Spleen (tissue), 11 donors: ENCODE results near the gene AP4B1. TPM values are rescaled to one million over a fixed set of nuclear protein-coding genes. Genes with fewer than 3 reads are reported as not detected.

Experiments
- DNase-seq: peaks from one replicate; pipeline ENCODE4 v3.0.0-alpha.2; 2020
- H3K27ac ChIP-seq, 8 donors: fragments of 200-600 bp; sonication (generic) in 7 of 8; 1 replicate in 4 of 8; 2 replicates in 4 of 8; pipeline versions ENCODE4 v1.5.0 to v1.8.0; 2016 to 2021; ENCODE audit warnings: inconsistent platforms in 4 of 8, mild to moderate bottlenecking in 4 of 8, moderate library complexity in 1 of 8
- H3K27me3 ChIP-seq, 7 donors: fragments of 200-600 bp; sonication (generic) in 6 of 7; replicated peaks in 1 of 7; 1 replicate in 4 of 7; 2 replicates in 3 of 7; pipeline versions ENCODE4 v1.5.0 to v1.8.0; 2016 to 2021; ENCODE audit warnings: inconsistent platforms in 3 of 7, mild to moderate bottlenecking in 1 of 7
- H3K36me3 ChIP-seq, 6 donors: fragments of 200-600 bp; sonication (generic) in 5 of 6; 1 replicate in 4 of 6; 2 replicates in 2 of 6; pipeline versions ENCODE4 v1.5.0 to v1.8.0; 2016 to 2021; ENCODE audit warnings: inconsistent platforms in 2 of 6
- H3K4me1 ChIP-seq, 6 donors: fragments of 200-600 bp; sonication (generic) in 5 of 6; 1 replicate in 3 of 6; 2 replicates in 3 of 6; pipeline versions ENCODE4 v1.5.0 to v1.8.0; 2016 to 2021; ENCODE audit warnings: inconsistent platforms in 3 of 6
- H3K4me3 ChIP-seq, 8 donors: fragments of 200-600 bp; sonication (generic) in 7 of 8; 1 replicate in 4 of 8; 2 replicates in 4 of 8; pipeline versions ENCODE4 v1.5.0 to v1.8.0; 2016 to 2021; ENCODE audit warnings: inconsistent platforms in 4 of 8, mild to moderate bottlenecking in 4 of 8, moderate library complexity in 2 of 8
- H3K9me3 ChIP-seq, 8 donors: fragments of 200-600 bp; sonication (generic) in 7 of 8; 1 replicate in 4 of 8; 2 replicates in 4 of 8; pipeline versions ENCODE4 v1.5.0 to v1.8.0; 2016 to 2021; ENCODE audit warnings: inconsistent platforms in 4 of 8
- CTCF ChIP-seq, 11 experiments: fragments of 200-600 bp in 7 of 11; fragments of 450-650 bp in 4 of 11; sonication (generic) in 4 of 11; IDR thresholded peaks in 8 of 11; conservative IDR thresholded peaks in 3 of 11; 1 replicate in 7 of 11; 2 replicates in 4 of 11; pipeline versions ENCODE4 v1.4.0 to v1.8.0; 2016 to 2021; ENCODE audit warnings: antibody characterized with exemption in 11 of 11, inconsistent platforms in 4 of 11, mild to moderate bottlenecking in 1 of 11
- POLR2A ChIP-seq, 3 donors: fragments of 450-650 bp; IDR thresholded peaks; one replicate each; pipeline ENCODE4 v1.5.1; 2017; ENCODE audit warnings: antibody characterized with exemption in 3 of 3, mild to moderate bottlenecking in 1 of 3
- POLR2AphosphoS5 ChIP-seq, 3 donors: sonication (generic); formaldehyde crosslinking; IDR thresholded peaks; one replicate each; pipeline ENCODE4 v1.5.1; 2017; ENCODE audit warnings: antibody characterized with exemption in 3 of 3
- WGBS, 5 donors: extraction: QIAGEN DNeasy Blood & Tissue Kit in 3 of 5; methylation state at CpG; one replicate each; pipeline versions ENCODE4 v1.1.5 to v1.1.7; 2013 to 2018; 5-methylcytosine and 5-hydroxymethylcytosine counted together
- intact Hi-C: fragments of 100-400 bp; cut with DNase I; formaldehyde crosslinking; loops from one replicate; pipeline ENCODE4 v1.15.0; 2023; ENCODE audit warnings: low total_unique reads
- polyA plus RNA-seq, 3 donors: library from polyadenylated mRNA; stranded (reverse); fragments of 200-250 nt; gene quantifications; one replicate each; pipeline ENCODE4 v1.2.1, GENCODE V29; 2013
- total RNA-seq, 7 donors: library from RNA; depleted of rRNA in 3 of 7; stranded (reverse); fragments of >200 nt in 3 of 7; fragmentation: NEBNext Ultra II Directional in 4 of 7; extraction: Animal tissue kit (Norgen Biotek cat#: 25700) in 4 of 7; gene quantifications; one replicate each; pipeline versions ENCODE4 v1.1.0 to v1.2.1, GENCODE V29; 2016 to 2021
- donor health status: healthy with polysubstance abuse.
- donor health status: DM: no; HTN: no; CAD: no; lungs with moderate emphysema.
- donor health status: DM: no; HTN: no; CAD: no.
- donor health status: Bipolar disorder and iron deficiency.
- donor health status: healthy.
- donor health status: DM: no; HTN: no; CAD: no.
- donor health status: DM: yes; HTN: yes; CAD: no.

Gene AP4B1
- total and polyA plus RNA-seq, 10 donors, result 23.9 to 58.0 (median 32.3) TPM

- Histone ChIP-seq H3K27me3 (no peaks in the 10 kb centered on the region), H3K9me3 (no peaks in the 10 kb centered on the region), H3K4me1 (peaks cover 26 to 99% (median 66%) of the 10 kb centered on the region in 6 donors), H3K36me3 (peaks cover 0 to 46% (median 21%) of the 10 kb centered on the region in 6 donors), H3K27ac (peak overlapping the region in 4 of 8 donors; percentile 7 to 74 (median 66)), H3K4me3 (no peak overlapping the region)
- intact Hi-C loops, result no loop called here
- no peak for DNase-seq
- no peak for TF ChIP-seq POLR2AphosphoS5 (IDR thresholded peaks at IDR 0.05)
- TF ChIP-seq CTCF (IDR thresholded peaks at IDR 0.05 in 8 of 11, conservative IDR thresholded peaks at IDR 0.05 in 3 of 11), result no peak
- no peak for TF ChIP-seq POLR2A (IDR thresholded peaks at IDR 0.05)
These were observed 38.6 kb upstream of the AP4B1 start for GRCh38 chr1:113943028-113943811.

GRCh38 chr1:113942527-113942926 is 37.9 kb upstream of the AP4B1 start:
- Histone ChIP-seq H3K27ac (peak overlapping the region in 3 of 8 donors; percentile 60 to 74 (median 73)), H3K4me1 (peaks cover 26 to 99% (median 66%) of the 10 kb centered on the region in 6 donors), H3K27me3 (no peaks in the 10 kb centered on the region), H3K36me3 (peaks cover 0 to 46% (median 21%) of the 10 kb centered on the region in 6 donors), H3K9me3 (no peaks in the 10 kb centered on the region), H3K4me3 (no peak overlapping the region)
- intact Hi-C loops, result no loop called here
- no peak for DNase-seq
- TF ChIP-seq POLR2AphosphoS5 (IDR thresholded peaks at IDR 0.05) (no peak), POLR2A (IDR thresholded peaks at IDR 0.05) (no peak), CTCF (IDR thresholded peaks at IDR 0.05 in 8 of 11, conservative IDR thresholded peaks at IDR 0.05 in 3 of 11) (no peak)

- no peaks in the 10 kb centered on the region for H3K9me3 ChIP-seq
- H3K4me3 ChIP-seq, result peak overlapping the region in 1 of 8 donors; percentile 31
- peak overlapping the region in 6 of 8 donors; percentile 48 to 83 (median 64) for H3K27ac ChIP-seq
- peaks cover 12 to 99% (median 66%) of the 10 kb centered on the region in 6 donors for H3K4me1 ChIP-seq
- 79 to 85% (median 81%) methylated on average over 7 of the region's 7 CpGs for WGBS, 5 donors
- no peak for DNase-seq
- TF ChIP-seq POLR2AphosphoS5 (IDR thresholded peaks at IDR 0.05) (no peak), POLR2A (IDR thresholded peaks at IDR 0.05) (no peak), CTCF (IDR thresholded peaks at IDR 0.05 in 8 of 11, conservative IDR thresholded peaks at IDR 0.05 in 3 of 11) (no peak)
- peaks cover 0 to 46% (median 21%) of the 10 kb centered on the region in 6 donors for H3K36me3 ChIP-seq
- intact Hi-C loops, result no loop called here
- H3K27me3 ChIP-seq, result no peaks in the 10 kb centered on the region
These were observed 36.6 kb upstream of the AP4B1 start for GRCh38 chr1:113941245-113941559.

- intact Hi-C loops, result no loop called here
- H3K9me3 ChIP-seq, result no peaks in the 10 kb centered on the region
- H3K4me1 ChIP-seq, result peaks cover 10 to 99% (median 67%) of the 10 kb centered on the region in 6 donors
- H3K27me3 ChIP-seq, result no peaks in the 10 kb centered on the region
- H3K36me3 ChIP-seq, result peaks cover 0 to 46% (median 21%) of the 10 kb centered on the region in 6 donors
- peak overlapping the region in 1 of 8 donors; percentile 31 for H3K4me3 ChIP-seq
- TF ChIP-seq CTCF (IDR thresholded peaks at IDR 0.05 in 8 of 11, conservative IDR thresholded peaks at IDR 0.05 in 3 of 11), result no peak
- no peak for TF ChIP-seq POLR2A (IDR thresholded peaks at IDR 0.05)
- no peak for TF ChIP-seq POLR2AphosphoS5 (IDR thresholded peaks at IDR 0.05)
- no peak for DNase-seq
- H3K27ac ChIP-seq, result peak overlapping the region in 7 of 8 donors; percentile 48 to 83 (median 55)
- 39 to 54% (median 45%) methylated on average over 16 of the region's 16 CpGs for WGBS, 5 donors
These were observed 36.0 kb upstream of the AP4B1 start for GRCh38 chr1:113940365-113941244.
